ENCODE data around the gene ARMS2.

GRCh38 chr10:122454603-122455080, at the start of gene ARMS2:
- TF ChIP-seq CTCF (IDR thresholded peaks at IDR 0.05; ENCODE audit: low read depth, low read length) (no peak), EZH2phosphoT487 (IDR thresholded peaks at IDR 0.05; ENCODE audit: low read depth) (no peak)

Data from OCI-LY3 (cell line).